PFSK-1 (cell line): Measurements from ENCODE around the gene RERE.

Source experiments
- FOXP2 ChIP-seq: optimal IDR thresholded peaks from 2 replicates; pipeline ENCODE3; 2011; ENCODE audit warnings: borderline replicate concordance, control low read depth, inconsistent platforms; ENCODE audit not compliant: insufficient read depth; ENCODE audit errors: extremely low read length, extremely low read depth
- POLR2AphosphoS5 ChIP-seq: IDR thresholded peaks from 2 replicates; pipeline ENCODE4 v1.6.1; 2012; ENCODE audit warnings: low read depth, mild to moderate bottlenecking, control low read depth, low read length, moderate library complexity
- SIN3A ChIP-seq: IDR thresholded peaks from 2 replicates; pipeline ENCODE4 v1.6.1; 2012; ENCODE audit warnings: mild to moderate bottlenecking, low read length, moderate library complexity, borderline replicate concordance; ENCODE audit not compliant: insufficient read depth
- TAF1 ChIP-seq: IDR thresholded peaks from 2 replicates; pipeline ENCODE4 v1.6.1; 2012; ENCODE audit warnings: low read length, control low read depth, borderline replicate concordance; ENCODE audit not compliant: insufficient read depth
- TF ChIP-seq, protein P1 (sequence below), 2 experiments: IDR thresholded peaks; 2 replicates each; pipeline versions ENCODE4 v1.6.1 to v1.8.0; 2011 to 2012; ENCODE audit warnings: low read depth in 2 of 2, low read length in 2 of 2, control low read depth in 1 of 2, inconsistent platforms in 1 of 2, mild to moderate bottlenecking in 1 of 2, moderate library complexity in 1 of 2; ENCODE audit not compliant: insufficient read depth in 1 of 2

- TF ChIP-seq SIN3A (no peak), POLR2AphosphoS5 (no peak), TAF1 (no peak), FOXP2 (no peak)
- TF ChIP-seq, protein P1, sequence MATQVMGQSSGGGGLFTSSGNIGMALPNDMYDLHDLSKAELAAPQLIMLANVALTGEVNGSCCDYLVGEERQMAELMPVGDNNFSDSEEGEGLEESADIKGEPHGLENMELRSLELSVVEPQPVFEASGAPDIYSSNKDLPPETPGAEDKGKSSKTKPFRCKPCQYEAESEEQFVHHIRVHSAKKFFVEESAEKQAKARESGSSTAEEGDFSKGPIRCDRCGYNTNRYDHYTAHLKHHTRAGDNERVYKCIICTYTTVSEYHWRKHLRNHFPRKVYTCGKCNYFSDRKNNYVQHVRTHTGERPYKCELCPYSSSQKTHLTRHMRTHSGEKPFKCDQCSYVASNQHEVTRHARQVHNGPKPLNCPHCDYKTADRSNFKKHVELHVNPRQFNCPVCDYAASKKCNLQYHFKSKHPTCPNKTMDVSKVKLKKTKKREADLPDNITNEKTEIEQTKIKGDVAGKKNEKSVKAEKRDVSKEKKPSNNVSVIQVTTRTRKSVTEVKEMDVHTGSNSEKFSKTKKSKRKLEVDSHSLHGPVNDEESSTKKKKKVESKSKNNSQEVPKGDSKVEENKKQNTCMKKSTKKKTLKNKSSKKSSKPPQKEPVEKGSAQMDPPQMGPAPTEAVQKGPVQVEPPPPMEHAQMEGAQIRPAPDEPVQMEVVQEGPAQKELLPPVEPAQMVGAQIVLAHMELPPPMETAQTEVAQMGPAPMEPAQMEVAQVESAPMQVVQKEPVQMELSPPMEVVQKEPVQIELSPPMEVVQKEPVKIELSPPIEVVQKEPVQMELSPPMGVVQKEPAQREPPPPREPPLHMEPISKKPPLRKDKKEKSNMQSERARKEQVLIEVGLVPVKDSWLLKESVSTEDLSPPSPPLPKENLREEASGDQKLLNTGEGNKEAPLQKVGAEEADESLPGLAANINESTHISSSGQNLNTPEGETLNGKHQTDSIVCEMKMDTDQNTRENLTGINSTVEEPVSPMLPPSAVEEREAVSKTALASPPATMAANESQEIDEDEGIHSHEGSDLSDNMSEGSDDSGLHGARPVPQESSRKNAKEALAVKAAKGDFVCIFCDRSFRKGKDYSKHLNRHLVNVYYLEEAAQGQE (IDR thresholded peaks at IDR 0.05; ENCODE audit: insufficient read depth in 1 of 2, low read depth in 2 of 2, low read length in 2 of 2): no peak
Observed at GRCh38 chr1:8572106-8572505, 245.3 kb downstream of the RERE start.
